ENCODE results near the gene IL24. TPM values are rescaled to one million over a fixed set of nuclear protein-coding genes. Genes with fewer than 3 reads are reported as not detected.

Gene IL24
- total and polyA plus RNA-seq, 10 of the 15 experiments (the other 5 are each of a cell fraction or from before 2014, with no cell fraction given), result 0.05 to 19.8 (median 0.35) TPM; not detected in 1

GRCh38 chr1:206923009-206923960 lies 26.0 kb downstream of the IL24 start (continued):
- TF ChIP-seq ZBTB40 (IDR thresholded peaks at IDR 0.05; ENCODE audit: borderline replicate concordance), result no peak
- no peak for TF ChIP-seq JUNB (IDR thresholded peaks at IDR 0.05)
- TF ChIP-seq SMAD5 (IDR thresholded peaks at IDR 0.05; ENCODE audit: low read depth), result no peak
- peak; percentile 83 for TF ChIP-seq RAD51 (IDR thresholded peaks at IDR 0.05)
- TF ChIP-seq EZH2 (IDR thresholded peaks at IDR 0.05; ENCODE audit: borderline replicate concordance, control insufficient read depth, low read depth, low read length), result no peak
- no peak for TF ChIP-seq BRCA1 (IDR thresholded peaks at IDR 0.05; ENCODE audit: low read depth, low read length)
- TF ChIP-seq BMI1 (IDR thresholded peaks at IDR 0.05; ENCODE audit: borderline replicate concordance), result no peak; the same call in 1 of the 2 replicates
- peak; percentile 38; the same call in 1 of the 2 replicates for TF ChIP-seq ZBED1 (IDR thresholded peaks at IDR 0.05; ENCODE audit: borderline replicate concordance)
- no peak for TF ChIP-seq CBX5 (IDR thresholded peaks at IDR 0.05; ENCODE audit: low read depth)
- TF ChIP-seq MEF2A (IDR thresholded peaks at IDR 0.05; ENCODE audit: insufficient read depth, low read depth, low read length), result 0 out of 2 replicates have a peak, but pooled peaks have one; percentile 60
- TF ChIP-seq HDAC6 (IDR thresholded peaks at IDR 0.05; ENCODE audit: unreplicated experiment), result no peak
- TF ChIP-seq SREBF1 (IDR thresholded peaks at IDR 0.05; ENCODE audit: low read length), result no peak
- peak; percentile 92 for TF ChIP-seq IKZF1 (conservative IDR thresholded peaks at IDR 0.05)
- no peak for TF ChIP-seq WRNIP1 (IDR thresholded peaks at IDR 0.05; ENCODE audit: borderline replicate concordance, low read depth, low read length)
- no peak for TF ChIP-seq NFIC (IDR thresholded peaks at IDR 0.05; ENCODE audit: low read depth, low read length)
- no peak for TF ChIP-seq ZBTB33 (IDR thresholded peaks at IDR 0.05)
- peak; percentile 16 for TF ChIP-seq RELA (IDR thresholded peaks at IDR 0.05; ENCODE audit: borderline replicate concordance, partially characterized antibody)
- TF ChIP-seq IRF3 (IDR thresholded peaks at IDR 0.05), result no peak
- TF ChIP-seq MAX (IDR thresholded peaks at IDR 0.05; ENCODE audit: low read depth, low read length), result peak; percentile 90
- no peak for TF ChIP-seq SREBF2 (IDR thresholded peaks at IDR 0.05; ENCODE audit: low read length)
- TF ChIP-seq EP300 (IDR thresholded peaks at IDR 0.05; ENCODE audit: borderline replicate concordance in 1 of 2, control insufficient read depth in 1 of 2, low read depth in 2 of 2, low read length in 2 of 2), result peak; percentile 79 to 92
- 0 out of 3 replicates have a peak, but pooled peaks have one; percentile 31 for TF ChIP-seq POU2F2 (IDR thresholded peaks at IDR 0.05; ENCODE audit: borderline replicate concordance, low read depth, low read length)
- TF ChIP-seq MYB (IDR thresholded peaks at IDR 0.05; ENCODE audit: borderline replicate concordance, low read depth, low read length), result no peak
